Jurkat, Clone E6-1 (cell line): ENCODE measurements around the gene ABCC3.

Experiments used
- DNase-seq: peaks from one replicate; pipeline ENCODE4 v3.0.0-alpha.2; 2011; ENCODE audit warnings: low read depth, low spot score
- H3K4me3 ChIP-seq: 2 replicates; pipeline ENCODE4 v1.5.1; 2011; ENCODE audit warnings: mild to moderate bottlenecking, low read length, control low read depth, moderate library complexity

The ABCC3 gene

DNA sequence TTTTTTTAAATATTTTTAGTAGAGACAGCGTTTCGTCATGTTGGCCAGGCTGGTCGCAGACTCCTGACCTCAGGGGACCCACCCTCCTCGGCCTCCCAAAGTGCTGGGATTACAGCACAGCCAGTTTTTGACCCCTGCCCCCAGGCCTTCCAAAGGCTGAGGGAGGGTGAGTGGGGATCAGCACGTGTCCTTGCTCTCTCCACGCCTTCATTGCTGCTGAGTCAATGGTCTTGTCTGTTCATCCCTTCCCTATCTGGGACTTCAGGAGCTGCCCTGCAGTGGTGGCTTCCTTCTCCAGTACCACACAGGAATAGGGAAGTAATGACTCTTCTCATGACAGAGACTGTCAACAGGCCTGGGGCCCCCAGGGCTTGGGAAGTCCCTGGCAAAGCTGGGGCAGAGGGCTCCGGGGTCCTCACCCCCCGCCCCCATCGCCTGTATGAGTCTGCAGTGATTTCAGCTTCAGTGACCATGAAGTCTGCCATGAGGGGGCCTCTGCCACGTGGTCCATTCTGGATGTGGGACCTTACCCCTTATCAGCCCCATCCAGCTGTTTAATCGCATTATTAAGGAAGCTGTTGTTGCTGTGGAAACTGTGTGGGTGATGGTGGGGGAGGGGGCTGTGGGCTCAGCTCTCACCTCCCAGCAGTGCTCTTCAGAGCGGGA is 6.1 kb downstream of the ABCC3 start:
- H3K4me3 ChIP-seq = no peak overlapping the region
- no peak for DNase-seq

DNA sequence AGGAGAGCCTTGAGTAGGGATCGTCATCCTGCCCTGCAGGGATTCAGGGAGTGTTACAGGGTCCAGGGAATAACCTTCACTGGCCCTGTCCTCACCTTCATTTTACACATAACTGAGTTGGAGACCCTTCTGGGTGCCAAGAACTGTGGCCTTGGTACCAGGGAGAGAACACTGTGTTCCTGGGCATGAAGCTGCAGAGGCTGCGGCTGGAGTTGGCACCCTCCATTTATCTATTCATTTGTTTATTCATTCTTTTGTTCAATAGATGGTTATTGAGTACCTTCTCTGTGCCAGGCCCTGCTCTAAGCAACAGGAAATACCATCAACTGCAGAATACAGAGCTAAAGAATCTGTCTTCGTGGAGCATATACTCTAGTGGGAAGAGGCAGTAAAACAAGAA is 6.7 kb downstream of the ABCC3 start:
- no peak for DNase-seq
- H3K4me3 ChIP-seq = no peak overlapping the region

DNA sequence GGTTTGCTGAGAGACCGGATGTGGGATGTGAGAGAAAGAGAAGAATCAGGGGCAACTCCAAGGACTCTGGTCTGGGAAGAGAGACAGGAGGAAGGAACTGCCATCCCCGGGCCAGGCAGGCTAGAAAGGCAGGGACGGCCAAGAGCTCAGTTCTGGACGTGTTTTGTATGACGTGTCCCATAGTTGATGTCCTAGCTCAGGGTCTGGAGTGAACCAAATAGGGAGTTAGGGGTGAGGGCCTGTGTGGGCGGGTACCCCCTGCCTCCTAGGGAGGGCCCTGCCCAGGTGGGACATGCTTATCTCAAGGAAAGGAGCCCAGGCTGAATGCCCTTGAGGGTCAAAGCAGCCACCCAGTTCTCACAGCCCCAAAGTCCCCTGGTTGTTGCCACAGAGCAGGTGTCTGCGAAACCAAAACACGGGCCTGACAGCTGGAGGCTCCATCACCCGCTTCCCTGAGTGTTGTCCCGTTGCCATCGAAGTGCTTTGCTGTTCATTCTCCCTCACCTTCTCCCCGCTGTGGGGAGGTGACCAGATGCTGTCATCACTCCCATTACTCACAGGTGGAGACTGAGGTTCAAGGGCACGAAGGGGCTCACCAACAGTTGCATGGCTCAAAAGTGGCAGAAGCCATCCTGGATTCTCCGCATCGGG is 7.5 kb downstream of the ABCC3 start:
- no peak for DNase-seq
- no peak overlapping the region for H3K4me3 ChIP-seq

DNA sequence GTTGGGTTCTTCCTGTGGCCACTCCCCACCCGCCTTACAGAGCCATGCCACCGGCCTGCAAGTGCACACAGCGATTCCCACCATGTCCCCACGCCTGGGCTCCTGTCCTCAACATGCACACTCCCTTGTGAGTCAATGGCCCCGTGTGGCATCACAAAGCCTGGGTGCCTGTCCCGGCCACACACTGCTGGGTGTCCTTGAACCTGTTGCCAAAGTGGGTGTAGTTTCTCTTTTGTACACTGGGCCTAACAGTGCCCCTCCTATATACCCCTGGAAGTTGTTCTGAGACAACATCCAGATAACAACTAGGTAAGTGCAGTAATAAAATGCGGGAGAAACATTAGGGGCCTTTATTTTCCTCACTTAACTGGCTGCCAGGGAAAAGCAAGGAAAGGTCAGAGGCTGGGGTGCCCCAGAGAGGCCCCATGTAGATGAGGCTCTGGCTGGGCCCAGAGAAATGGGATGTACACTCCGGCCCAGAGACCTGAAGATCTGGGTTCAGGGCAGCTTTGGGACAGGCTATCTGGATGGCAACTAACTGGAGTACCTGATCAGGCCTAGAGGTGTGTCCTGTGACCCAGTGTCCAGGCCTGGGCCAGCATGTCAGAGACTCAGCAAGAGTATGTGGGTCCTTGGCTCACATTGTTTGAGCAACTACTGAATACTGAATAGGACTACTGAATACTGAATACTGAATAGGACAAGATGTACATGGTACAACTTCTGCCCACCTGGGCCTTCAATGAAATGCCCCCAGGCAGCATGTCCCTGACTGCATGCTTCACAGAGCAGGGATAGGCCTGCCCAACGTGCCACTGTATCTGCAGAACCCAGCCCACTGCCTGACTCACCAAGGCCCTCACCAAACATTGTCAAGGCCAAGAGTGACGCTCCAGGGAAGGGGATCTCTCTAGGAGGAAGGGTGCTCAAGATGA is 8.3 kb downstream of the ABCC3 start:
- DNase-seq = no peak
- H3K4me3 ChIP-seq = no peak overlapping the region

DNA sequence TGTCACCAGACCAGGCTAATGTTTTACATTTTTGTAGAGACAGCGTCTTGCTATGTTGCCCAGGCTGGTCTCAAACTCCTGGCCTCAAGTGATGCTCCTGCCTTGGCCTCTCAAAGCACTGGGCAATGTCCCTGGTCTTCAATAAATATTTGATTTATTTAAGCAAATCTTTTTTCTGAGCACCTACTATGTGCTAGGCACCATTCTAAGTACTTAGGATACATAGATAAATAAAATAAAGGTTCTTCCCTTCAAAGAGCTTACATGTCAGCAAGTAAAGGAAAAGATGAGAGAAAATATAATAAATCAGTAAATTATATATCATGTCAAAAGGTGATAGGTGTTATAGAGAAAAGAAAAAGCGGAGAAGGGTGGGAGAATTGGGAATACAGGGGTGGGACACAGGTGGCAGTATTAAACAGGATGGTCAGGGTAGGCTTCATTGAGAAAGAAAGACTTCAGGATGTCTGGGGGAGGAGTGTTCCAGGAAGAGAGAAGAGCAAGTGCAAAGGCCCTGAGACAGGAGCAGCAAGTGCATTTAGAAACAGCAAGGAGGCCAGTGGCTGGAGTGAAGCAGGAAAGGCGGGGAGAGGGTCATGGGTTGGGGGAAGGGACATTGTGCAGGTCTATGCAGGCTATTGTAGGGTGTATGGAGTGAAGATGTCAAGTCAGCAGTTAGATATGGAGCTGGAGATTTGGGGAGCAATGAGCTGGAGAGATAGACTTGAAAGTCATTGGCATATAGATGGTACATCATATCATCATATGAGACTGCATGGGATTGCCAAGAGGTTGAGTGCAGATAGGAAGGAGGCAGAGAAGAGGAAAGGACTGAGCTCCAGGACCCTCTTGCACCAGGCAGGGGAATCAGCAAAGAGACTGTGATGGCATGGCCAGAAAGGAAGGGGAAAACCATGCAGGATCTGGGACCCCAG is 11.3 kb downstream of the ABCC3 start:
- DNase-seq = no peak
- no peak overlapping the region for H3K4me3 ChIP-seq

DNA sequence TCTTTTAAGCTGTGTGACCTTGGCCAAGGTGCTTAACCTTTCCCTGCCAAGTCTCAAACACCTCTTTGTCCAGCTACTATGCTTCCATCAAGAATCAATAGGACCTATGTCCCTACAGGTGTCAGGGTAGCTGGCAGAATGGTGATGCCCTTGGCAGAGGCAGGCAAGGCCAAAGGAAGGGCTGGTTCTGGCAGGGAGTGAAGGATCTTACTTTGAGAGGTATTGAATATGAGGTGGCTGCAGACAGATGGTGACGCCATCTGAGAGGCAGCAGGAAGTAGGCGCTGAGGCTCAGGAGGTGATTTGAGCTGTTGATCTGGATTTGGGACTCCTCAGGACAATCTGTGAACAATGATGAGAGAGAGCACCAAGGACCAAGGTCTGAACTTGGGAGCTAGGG is 12.5 kb downstream of the ABCC3 start:
- no peak overlapping the region for H3K4me3 ChIP-seq
- no peak for DNase-seq

DNA sequence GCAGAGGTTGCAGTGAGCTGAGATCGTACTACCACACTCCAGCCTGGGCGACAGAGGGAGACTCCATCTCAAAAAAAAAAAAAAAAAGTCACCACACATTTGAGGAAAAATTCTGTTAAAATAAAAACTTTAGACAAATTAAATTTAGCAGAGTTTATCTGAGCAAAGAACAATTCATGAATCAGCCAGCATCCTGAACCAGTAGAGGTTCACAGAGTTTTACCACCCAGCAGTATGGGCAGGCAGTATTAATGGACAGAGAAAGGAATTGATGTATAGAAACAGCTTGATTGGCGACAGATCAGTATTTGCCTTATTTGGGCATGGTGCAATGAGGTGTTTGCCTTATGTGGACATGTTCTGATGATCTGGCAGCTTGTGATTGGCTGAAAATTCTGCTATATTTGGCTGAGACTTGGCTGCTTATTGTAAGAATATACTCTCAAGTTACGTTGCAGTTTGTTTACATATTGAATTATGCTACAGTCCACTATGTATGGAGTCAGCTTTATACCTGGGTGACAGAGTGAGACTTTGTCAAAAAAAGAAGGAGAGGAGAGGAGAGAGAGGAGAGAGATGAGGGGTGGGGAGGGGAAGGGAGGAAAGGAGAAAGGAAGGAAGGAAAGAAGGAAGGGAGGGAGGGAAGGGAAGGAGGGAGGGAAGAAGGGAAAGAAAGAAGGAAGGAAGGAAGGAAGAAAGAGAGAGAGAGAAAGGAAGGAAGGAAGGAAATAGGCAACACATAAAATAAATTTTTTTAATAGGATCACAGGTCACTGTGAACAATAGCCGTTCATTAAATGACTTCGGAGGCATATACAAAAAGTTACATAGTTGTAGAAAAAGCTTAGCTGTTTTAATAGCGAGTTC is 14.6 kb downstream of the ABCC3 start:
- DNase-seq = peak; percentile 33
- no peak overlapping the region for H3K4me3 ChIP-seq

DNA sequence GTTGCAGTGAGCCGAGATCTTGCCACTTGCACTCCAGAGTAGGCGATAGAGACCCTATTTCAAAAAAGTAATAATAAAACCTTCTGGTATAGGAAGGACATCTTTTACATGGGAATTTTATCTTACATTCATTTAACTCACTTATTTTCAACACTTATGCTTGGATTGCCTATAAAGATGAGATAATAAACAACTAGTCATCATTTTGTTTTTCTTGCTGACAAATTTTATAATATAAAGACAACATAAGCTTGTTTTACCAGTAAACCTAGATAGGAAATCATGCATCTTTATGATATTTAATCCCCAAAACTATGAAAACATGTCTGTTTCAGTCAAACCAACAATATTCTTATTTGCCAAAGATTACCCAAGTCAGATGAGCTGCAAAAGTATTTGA is 17.0 kb downstream of the ABCC3 start:
- no peak for DNase-seq
- H3K4me3 ChIP-seq = no peak overlapping the region

DNA sequence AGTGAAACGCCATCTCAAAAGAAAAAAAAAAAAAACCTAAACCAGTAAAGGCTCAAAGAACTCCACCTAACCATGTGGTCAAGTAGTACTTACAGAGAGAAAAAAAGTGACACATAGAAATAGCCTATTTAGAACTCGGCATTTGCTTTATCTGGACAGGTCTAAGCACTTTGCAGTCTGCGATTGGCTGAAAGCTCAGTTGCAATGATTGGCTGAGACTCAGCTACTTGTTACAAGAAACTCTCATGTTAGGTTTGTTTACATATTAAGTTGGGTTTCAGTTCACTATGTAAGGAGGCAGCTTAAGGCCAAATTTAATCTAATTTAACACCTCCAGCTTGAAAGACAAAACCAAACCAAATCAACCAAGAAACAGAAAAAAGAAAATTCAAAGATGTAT is 19.1 kb downstream of the ABCC3 start:
- H3K4me3 ChIP-seq = no peak overlapping the region
- no peak for DNase-seq

DNA sequence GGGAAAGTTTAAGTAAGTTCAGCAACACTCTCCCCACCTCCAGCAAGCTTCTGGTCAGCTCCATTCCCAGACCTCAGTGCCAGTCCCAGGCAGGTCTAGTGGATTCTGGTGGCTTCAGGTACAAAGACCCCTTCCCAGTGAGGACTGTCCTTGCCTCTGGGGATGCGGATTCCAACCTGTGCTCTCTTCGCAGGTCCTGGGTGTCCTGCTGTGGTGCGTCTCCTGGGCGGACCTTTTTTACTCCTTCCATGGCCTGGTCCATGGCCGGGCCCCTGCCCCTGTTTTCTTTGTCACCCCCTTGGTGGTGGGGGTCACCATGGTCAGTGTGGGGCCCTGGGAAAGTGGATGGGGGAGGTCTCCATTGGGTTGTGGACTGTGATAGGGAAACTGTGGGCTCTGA is 21.8 kb downstream of the ABCC3 start:
- DNase-seq = no peak

DNA sequence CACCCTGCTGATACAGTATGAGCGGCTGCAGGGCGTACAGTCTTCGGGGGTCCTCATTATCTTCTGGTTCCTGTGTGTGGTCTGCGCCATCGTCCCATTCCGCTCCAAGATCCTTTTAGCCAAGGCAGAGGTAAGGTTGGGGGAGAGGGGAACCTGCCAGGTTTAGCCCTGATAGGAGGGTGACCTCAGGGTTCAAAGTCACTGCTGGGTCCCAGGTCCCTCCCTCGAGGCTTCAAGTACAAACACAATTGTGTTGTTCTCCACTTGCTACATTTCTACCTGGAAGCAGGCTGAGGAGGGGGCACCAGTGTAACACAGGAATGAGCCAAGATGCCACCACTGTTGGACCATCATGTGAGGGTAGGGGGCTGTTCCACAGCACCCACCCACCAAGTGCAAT is 22.4 kb downstream of the ABCC3 start:
- no peak for DNase-seq
- H3K4me3 ChIP-seq = no peak overlapping the region

More for the DNA sequence above, 21.8 kb downstream of the ABCC3 start:
- H3K4me3 ChIP-seq = no peak overlapping the region

DNA sequence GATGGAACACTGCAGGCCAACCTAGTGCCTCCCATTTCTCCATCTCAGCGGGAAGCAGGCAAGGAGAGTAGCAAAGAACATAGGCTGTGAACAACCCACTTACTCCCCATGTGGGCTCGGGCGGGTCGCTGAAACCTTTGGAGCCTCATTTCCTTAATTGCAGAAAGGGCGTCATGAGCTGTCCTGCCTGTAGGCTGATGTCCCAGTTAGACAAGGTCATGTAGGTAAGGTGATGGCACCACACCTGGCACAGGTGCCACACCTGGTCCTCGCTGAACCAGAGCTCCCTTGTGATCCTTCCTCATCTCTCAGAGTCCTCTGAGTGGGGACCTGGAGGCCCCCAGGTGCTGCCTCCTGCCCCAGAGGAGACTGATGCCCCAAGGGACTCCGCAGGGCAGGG is 22.9 kb downstream of the ABCC3 start:
- no peak overlapping the region for H3K4me3 ChIP-seq
- DNase-seq = no peak

DNA sequence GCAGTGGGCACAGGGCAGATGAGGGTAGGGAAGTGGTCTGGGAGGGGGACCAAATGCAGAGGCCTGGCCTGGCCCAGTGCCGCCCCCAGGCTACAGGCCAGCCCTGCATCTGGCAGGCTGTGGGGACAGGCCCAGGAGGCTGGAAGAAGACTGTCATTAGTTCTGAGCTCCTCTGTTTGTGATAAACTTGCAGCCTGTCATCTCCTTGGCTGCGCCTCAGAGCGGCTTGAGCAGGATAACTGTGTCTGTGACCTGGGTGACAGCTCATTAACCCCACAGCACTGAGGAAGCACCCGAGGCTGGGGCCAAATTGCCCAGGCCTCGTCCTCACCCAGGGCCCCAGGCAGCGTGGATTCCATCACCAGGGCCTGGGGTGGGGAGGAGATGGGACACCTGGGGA is 23.9 kb downstream of the ABCC3 start:
- no peak for DNase-seq
- H3K4me3 ChIP-seq = no peak overlapping the region

DNA sequence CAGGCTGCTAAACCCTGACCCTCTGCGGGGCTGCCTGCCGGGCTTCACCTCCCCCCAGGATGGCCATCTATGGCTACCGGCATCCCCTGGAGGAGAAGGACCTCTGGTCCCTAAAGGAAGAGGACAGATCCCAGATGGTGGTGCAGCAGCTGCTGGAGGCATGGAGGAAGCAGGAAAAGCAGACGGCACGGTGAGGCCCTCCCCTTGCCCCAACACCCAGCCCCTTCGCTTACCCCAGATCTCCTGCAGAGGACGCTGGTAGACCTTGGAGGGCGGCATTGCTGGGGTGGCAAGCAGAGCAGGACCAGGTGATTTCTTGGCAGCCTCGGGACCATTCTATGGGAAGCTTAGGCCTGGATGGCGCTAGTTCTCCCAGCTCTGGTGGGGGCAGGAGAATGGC is 24.5 kb downstream of the ABCC3 start:
- no peak overlapping the region for H3K4me3 ChIP-seq
- no peak for DNase-seq

DNA sequence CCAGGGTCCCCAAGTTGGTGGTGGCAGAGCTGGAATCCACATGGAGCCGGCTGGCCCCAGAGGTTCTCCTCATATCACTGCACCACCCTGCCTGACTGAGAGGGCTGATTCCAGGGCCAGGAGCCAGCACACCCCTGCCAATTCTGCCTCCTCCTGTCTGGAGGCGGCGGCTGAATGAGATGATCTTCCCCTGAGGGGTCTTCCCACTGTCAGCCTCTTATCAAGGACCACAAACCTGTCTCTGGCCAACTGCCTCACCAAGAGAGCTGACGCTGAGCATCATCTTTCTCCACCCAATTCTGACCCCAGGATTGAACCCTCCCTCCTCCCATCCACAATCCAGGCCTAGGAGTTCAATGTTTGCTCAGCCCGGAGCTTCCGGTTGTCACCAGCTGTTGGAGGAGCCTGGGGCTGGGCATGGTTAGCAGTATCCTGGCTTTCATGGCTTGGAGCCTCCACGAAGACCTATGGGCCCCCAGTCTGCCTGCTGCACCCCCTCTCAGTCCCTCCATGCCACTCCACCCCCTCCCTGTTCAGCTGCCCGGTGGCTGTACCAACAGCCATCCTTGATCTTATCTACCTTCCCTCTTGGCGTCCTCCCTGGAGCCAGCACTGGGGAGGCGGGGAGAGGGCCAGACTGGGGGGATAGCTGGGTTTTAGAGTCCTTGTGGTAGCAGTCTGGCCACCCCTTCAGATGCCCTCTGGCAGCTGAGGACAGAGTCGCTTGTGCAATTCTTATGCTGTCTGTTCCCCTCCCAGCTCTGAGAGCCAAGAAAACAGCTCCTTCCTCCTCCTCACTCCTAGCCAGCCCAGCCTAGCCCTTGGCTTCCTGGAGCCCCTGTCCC is 25.6 kb downstream of the ABCC3 start:
- DNase-seq = no peak
- H3K4me3 ChIP-seq = no peak overlapping the region

DNA sequence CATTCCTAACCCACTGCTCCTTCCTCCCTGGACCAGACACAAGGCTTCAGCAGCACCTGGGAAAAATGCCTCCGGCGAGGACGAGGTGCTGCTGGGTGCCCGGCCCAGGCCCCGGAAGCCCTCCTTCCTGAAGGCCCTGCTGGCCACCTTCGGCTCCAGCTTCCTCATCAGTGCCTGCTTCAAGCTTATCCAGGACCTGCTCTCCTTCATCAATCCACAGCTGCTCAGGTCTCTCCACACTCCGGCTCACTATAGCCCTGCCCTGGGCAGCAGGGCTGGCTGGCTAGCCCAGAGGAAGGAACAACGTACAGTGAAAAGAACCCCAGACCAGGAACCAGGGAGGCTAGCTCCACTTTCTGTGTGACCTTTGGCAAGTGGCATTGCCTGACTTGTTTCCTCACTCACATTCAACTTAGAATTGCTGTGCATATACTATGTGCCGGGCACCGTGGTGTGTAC is 26.2 kb downstream of the ABCC3 start:
- H3K4me3 ChIP-seq = no peak overlapping the region
- DNase-seq = no peak

DNA sequence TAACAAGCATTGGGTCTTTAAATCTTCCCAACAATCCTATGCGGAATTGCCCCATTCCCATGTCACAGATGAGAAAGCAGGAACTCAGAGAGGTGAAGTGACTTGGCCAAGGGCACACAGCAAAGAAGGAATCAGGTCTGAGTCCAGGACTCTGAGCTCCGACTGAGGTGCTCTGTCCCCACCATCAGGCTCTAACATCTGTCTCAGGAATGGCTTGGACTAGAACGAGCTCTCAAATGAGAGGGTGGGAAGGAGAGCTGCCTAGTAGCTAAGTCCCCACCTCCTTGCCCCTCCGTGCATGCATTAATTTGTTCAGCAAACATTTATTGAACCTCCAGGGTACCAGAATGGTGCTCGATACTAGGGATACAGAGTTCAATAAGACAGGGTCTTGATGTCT is 26.7 kb downstream of the ABCC3 start:
- no peak overlapping the region for H3K4me3 ChIP-seq

More for the DNA sequence above, 26.7 kb downstream of the ABCC3 start:
- no peak for DNase-seq
